C4-2B (cell line): ENCODE data around the gene AGPAT4.

Experiments
- H3K27ac ChIP-seq: fragments of 450-650 bp; 2 replicates; pipeline ENCODE4 v1.5.1; 2017
- CTCF ChIP-seq: fragments of 450-650 bp; conservative IDR thresholded peaks from 2 replicates; pipeline ENCODE4 v1.5.1; 2017; ENCODE audit warnings: mild to moderate bottlenecking
- ZFX ChIP-seq: fragments of 450-650 bp; IDR thresholded peaks from 2 replicates; pipeline ENCODE4 v1.6.1; 2017

Gene AGPAT4

GRCh38 chr6:161204866-161205557 lies 68.8 kb downstream of the AGPAT4 start:
- no peak for TF ChIP-seq CTCF
- no peak for TF ChIP-seq ZFX
- no peak overlapping the region for H3K27ac ChIP-seq

GRCh38 chr6:161200610-161201370 lies 73.1 kb downstream of the AGPAT4 start:
- H3K27ac ChIP-seq = no peak overlapping the region
- TF ChIP-seq CTCF (no peak; the same call in 1 of the 2 replicates), ZFX (no peak)

- no peak overlapping the region for H3K27ac ChIP-seq
- no peak for TF ChIP-seq CTCF
- TF ChIP-seq ZFX = no peak
Observed at GRCh38 chr6:161199850-161200249, 74.0 kb downstream of the AGPAT4 start.

GRCh38 chr6:161198783-161199460 lies 74.9 kb downstream of the AGPAT4 start:
- TF ChIP-seq CTCF (no peak), ZFX (no peak)
- H3K27ac ChIP-seq = no peak overlapping the region

- no peak for TF ChIP-seq CTCF
- TF ChIP-seq ZFX = no peak
- no peak overlapping the region for H3K27ac ChIP-seq
Observed at GRCh38 chr6:161198176-161198575, 75.7 kb downstream of the AGPAT4 start.

- TF ChIP-seq ZFX = no peak
- no peak for TF ChIP-seq CTCF
- H3K27ac ChIP-seq = no peak overlapping the region
Observed at GRCh38 chr6:161195386-161195785, 78.5 kb downstream of the AGPAT4 start.

- TF ChIP-seq CTCF (no peak), ZFX (no peak)
- H3K27ac ChIP-seq = no peak overlapping the region
Observed at GRCh38 chr6:161194374-161194773, 79.5 kb downstream of the AGPAT4 start.
